GM19239 (cell line): Measurements from ENCODE around the gene NUP133.
"Not testable (repeated sequence)": the region's sequence is repeated elsewhere in the genome, so short reads cannot be mapped to it uniquely, and the experiment has no call there.

ENCODE experiments used
- DNase-seq: peaks from one replicate; pipeline ENCODE4 v3.0.0; 2011; ENCODE audit warnings: low spot score; ENCODE audit not compliant: insufficient read length
- FAIRE-seq: peaks from 2 replicates; lab custom pipeline; 2011; peaks lifted over from hg19 to GRCh38; lab: Jason Lieb, UNC

The NUP133 gene

GRCh38 chr1:229396585-229397206 lies 111.4 kb downstream of the NUP133 start:
- DNase-seq (no peak), FAIRE-seq (no peak)

- FAIRE-seq, DNase-seq: not testable (repeated sequence)
Measured at GRCh38 chr1:229394517-229394916, 113.6 kb downstream of the NUP133 start.

GRCh38 chr1:229392936-229393335 lies 115.2 kb downstream of the NUP133 start:
- FAIRE-seq = no peak

More at GRCh38 chr1:229392936-229393335, 115.2 kb downstream of the NUP133 start:
- no peak for DNase-seq
